Fibroblast of skin of back (primary cell): ENCODE measurements around the gene ERF.

Source experiments
- DNase-seq: peaks from one replicate; pipeline ENCODE4 v3.0.0-alpha.2; 2013

The ERF gene

GRCh38 chr19:42239544-42240220 lies 15.2 kb downstream of the ERF start:
- no peak for DNase-seq

- DNase-seq, result no peak
These were observed 19.7 kb downstream of the ERF start for GRCh38 chr19:42235181-42235580.

GRCh38 chr19:42234364-42234763 lies 20.6 kb downstream of the ERF start:
- DNase-seq, result no peak

DNA sequence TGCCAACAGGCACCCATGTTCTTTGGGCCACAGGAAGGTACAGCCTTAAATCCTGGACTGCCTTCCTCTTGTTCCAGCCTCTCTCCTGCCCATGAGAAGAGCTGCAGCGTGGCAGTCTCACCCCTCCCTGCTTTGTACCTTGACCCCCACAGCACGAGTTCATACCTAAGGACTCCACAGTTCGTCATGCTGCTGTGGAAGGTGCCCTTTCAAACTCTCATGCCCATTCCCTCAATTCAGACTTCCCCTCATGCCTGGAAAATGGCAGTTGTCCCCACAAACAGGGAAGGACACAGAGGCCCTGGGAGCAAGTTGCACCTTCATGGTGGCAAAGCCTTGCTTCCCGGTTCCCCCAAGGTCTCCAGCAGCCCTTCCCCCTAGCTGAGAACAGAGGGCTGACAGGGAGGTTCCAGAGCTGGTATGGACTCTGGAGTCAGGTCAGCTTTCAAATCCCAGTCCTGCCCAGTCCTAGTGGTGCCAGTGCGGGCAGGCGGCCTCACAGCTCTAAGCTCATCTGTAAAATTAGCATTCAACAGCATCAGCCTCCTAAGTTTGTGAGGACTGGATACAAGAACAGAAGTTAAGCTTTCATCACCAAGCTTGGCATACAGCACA lies 21.1 kb downstream of the ERF start:
- DNase-seq, result no peak

DNA sequence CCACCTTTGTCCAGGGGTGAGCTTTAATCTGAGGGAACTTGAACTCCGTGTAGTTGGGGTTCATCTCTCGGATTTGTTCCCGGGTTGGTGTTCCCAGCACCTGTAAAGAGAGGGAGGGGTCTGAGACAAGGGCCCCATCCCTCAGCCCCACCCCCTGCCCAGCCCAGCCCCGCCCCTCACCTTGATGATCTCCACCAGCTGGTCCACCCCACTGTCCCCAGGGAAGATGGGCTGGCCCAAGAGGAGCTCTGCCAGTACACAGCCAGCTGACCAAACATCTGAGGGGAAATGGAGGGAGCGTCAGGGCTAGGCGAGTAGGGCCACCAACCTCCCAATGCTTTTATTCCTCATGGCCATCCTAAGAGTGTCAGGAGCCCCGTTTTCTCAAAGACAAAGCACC lies 21.8 kb downstream of the ERF start:
- DNase-seq, result no peak

- no peak for DNase-seq
These were observed 22.5 kb downstream of the ERF start for GRCh38 chr19:42232435-42232834.

DNA sequence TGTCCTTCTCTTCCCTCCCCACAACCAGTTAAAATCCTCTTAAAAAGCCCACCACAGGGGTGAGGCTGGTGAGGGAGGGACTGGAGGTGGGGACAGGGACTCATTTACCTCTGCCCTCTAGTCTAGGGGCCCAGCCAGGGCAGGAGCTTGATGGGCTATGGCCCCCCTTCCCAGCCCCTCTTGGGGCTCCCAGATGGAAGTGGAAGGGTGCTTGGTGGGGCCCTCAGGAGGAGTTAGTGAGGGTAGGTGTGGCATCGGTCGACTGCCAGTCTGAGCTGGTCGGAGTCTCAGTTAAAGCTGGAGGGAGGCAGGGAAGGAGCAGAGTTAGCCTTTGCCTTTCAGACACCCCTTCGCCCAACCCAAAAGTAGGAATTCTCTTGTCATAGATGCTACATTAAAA lies 24.4 kb downstream of the ERF start:
- no peak for DNase-seq

DNA sequence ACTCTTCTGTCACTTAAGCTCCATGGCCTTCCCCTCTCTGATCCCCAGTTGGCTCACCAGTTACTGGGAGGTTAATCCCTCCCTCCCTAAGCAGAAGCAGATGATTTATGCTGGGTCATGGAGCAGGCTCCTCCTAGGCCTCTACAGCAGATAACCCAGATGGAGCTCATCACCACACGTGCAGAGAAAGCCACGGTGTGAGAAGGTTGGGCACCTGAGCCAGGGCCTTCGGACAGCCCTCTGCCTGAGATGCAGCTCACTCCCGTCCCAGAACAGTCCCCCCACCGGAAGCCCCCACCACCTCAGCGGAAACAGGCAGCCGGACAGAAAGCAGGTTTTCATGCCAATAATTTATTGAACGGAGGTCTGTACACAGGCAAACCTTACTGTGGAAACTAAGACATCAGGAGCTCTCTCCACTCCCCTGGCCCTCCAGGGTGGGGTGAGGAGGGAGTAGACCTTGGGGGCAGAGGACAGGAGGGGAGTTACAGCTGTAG lies 25.0 kb downstream of the ERF start:
- no peak for DNase-seq

GRCh38 chr19:42229301-42229854 lies 25.6 kb downstream of the ERF start:
- no peak for DNase-seq

DNA sequence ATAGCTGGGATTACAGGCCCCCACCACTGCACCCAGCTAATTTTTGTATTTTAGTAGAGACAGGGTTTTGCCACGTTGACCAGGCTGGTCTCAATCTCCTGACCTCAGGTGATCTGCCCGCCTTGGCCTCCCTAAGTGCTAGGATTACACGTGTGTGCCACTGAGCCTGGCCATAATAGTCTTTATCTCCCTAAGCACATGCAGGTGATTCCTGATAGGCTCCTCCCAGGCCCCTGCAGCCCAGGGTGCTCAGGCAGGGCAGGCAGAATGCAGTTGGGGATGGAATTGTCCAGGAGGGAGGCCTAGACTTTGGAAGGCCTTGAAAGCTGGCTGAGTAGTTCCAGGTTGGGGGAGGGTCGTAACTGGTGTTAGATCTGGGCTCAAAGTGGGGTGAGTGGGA lies 26.3 kb downstream of the ERF start:
- no peak for DNase-seq

- DNase-seq, result no peak
These were observed 28.0 kb downstream of the ERF start for GRCh38 chr19:42226886-42227285.

GRCh38 chr19:42225718-42226292 lies 29.1 kb downstream of the ERF start:
- no peak for DNase-seq

DNA sequence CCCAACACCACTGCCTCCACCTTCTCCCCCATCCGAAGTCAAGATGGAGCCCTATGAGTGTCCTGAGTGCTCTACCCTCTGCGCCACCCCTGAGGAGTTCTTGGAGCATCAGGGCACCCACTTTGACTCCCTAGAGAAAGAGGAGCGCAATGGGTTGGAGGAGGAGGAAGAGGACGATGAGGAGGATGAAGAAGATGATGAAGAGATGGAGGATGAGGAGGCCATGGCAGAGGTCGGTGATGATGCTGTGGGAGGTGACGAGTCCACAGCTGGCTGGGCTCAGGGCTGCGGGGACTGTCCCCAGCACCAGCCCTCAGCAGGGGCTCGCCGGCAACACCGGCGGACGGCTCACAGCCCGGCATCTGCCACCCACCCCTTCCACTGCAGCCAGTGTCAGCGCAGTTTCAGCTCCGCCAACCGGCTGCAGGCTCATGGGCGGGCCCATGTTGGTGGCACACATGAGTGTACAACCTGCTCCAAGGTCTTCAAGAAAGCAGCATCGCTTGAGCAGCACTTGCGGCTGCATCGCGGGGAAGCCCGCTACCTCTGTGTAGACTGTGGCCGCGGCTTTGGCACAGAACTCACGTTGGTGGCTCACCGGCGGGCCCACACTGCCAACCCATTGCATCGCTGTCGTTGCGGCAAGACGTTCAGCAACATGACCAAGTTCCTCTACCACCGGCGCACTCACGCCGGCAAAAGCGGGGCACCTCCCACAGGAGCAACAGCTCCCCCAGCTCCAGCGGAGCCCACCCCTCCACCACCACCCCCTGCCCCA lies 29.8 kb downstream of the ERF start:
- DNase-seq, result no peak

GRCh38 chr19:42220751-42221097 lies 34.2 kb downstream of the ERF start:
- no peak for DNase-seq

GRCh38 chr19:42219812-42220750 lies 34.8 kb downstream of the ERF start, which contains the start of gene ZNF526:
ZNF526 (plus strand) TSS chr19:42220312; CDS start chr19:42224404, 4,092 bp downstream.
- peak; percentile 97 for DNase-seq

- peak; percentile 98 for DNase-seq
These were observed 37.1 kb downstream of the ERF start, which contains the start of gene DEDD2 for GRCh38 chr19:42217520-42218437. DEDD2 (minus strand) TSS chr19:42217677; CDS start chr19:42217007, 670 bp downstream.

DNA sequence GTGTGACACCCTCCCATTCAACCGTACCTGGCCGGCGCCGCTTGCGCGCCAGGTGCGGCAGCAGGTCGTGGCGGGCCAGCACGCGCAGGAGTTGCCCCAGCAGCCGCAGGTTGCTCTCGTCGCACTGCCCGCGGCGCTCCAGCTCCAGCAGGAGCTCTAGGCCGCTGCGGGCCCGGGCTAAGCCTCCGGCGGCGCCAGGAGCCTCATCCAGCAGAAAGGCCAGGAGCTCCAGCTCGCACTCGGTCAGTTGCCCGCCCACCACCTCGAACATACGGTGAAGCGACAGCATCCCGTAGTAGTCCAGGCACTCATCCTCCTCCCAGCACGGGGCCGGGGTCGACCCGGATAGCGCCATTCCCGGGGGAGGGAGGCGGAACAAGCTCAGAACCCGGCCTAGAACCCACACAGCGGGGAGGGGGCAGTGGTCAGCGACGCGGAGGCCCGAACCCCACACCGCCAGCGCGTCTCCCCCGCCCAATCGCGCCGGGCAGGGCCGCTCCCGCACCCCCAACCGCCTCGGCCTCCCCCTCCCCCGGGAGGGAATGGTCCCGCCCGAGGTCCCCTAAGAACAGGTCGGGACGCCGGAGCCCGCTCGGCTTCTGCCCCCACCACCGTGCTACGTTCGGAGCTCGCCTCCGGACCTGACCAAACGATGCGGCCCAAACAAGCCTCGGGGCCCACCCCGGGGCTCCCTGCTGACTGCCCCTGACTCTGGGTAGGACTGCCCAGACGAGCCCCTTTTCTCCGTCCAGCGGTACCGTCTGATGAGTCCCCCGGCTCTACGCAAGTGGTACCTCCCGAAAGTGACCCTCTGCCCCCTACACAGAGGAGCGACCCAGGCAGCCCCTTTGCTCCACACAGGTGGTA lies 38.0 kb downstream of the ERF start:
- DNase-seq, result peak; percentile 28

- no peak for DNase-seq
These were observed 40.0 kb downstream of the ERF start for GRCh38 chr19:42214810-42215485.

DNA sequence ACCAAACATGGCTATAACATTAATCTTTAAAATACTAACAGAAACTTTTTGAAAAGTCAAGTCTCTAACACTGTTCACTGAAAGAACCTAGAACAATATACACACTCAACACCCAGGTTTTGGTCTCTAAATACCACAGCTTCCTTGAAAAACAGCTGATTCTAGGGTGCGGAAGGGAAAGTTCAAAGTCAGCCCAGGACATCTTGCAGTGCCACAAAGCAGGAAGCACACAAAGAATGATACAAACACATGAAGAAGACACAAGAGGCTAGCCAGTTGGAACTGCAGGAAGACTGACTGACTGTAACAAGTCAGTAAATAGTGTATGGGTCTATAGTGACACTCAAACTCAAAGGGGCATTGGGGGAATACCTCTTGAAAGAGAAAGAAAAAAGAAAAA lies 42.0 kb downstream of the ERF start:
- no peak for DNase-seq
